OCI-LY3 (cell line): ENCODE results near the gene LRP2BP.

ENCODE experiments used
- H2AFZ ChIP-seq: fragments of 200-600, 300-600 bp; shearing (Covaris generic); 2 replicates; pipeline ENCODE4 v1.6.0; 2014; ENCODE audit warnings: antibody characterized with exemption, low read depth, low read length
- H3K27ac ChIP-seq: fragments of 200-600, 300-600 bp; sonication (generic); 2 replicates; pipeline ENCODE4 v1.5.1; 2014; ENCODE audit warnings: mild to moderate bottlenecking, low read length, moderate library complexity, mixed read lengths
- H3K27me3 ChIP-seq: fragments of 200-600, 300-600 bp; sonication (generic); 2 replicates; pipeline ENCODE4 v1.6.1; 2014; ENCODE audit warnings: low read depth, low read length, mixed read lengths
- H3K36me3 ChIP-seq: fragments of 200-600, 300-600 bp; sonication (generic); replicated peaks from 2 replicates; pipeline ENCODE3; 2014; ENCODE audit warnings: low read depth, low read length, mixed read lengths
- H3K4me1 ChIP-seq: fragments of 300-600, 200-600 bp; sonication (generic); 2 replicates; pipeline ENCODE4 v1.6.1; 2014; ENCODE audit warnings: low read length, mixed read lengths
- H3K4me2 ChIP-seq: fragments of 200-600, 300-600 bp; sonication (generic); 2 replicates; pipeline ENCODE4 v1.6.1; 2014; ENCODE audit warnings: low read length, mixed read lengths
- H3K4me3 ChIP-seq: fragments of 300-600, 200-600 bp; sonication (generic); 2 replicates; pipeline ENCODE4 v1.5.1; 2014; ENCODE audit warnings: antibody characterized with exemption, mild to moderate bottlenecking, low read length, moderate library complexity
- H3K79me2 ChIP-seq: fragments of 300-600, 200-600 bp; shearing (Covaris generic); 2 replicates; pipeline ENCODE4 v1.6.1; 2014; ENCODE audit warnings: mild to moderate bottlenecking, low read length, mixed read lengths
- H3K9ac ChIP-seq: fragments of 300-600, 200-600 bp; shearing (Covaris generic); 2 replicates; pipeline ENCODE4 v1.6.0; 2014; ENCODE audit warnings: mild to moderate bottlenecking, low read length, moderate library complexity
- H3K9me3 ChIP-seq: fragments of 200-600, 300-600 bp; shearing (Covaris generic); 2 replicates; pipeline ENCODE4 v1.6.1; 2014; ENCODE audit warnings: low read length, mixed read lengths; ENCODE audit not compliant: insufficient read depth
- H4K20me1 ChIP-seq: fragments of 200-600, 300-600 bp; sonication (generic); 2 replicates; pipeline ENCODE4 v1.6.1; 2016; ENCODE audit warnings: low read length, mixed read lengths; ENCODE audit not compliant: insufficient read depth
- EZH2phosphoT487 ChIP-seq: fragments of 200-600 bp; shearing (Covaris generic); IDR thresholded peaks from 2 replicates; pipeline ENCODE4 v1.6.1; 2018; ENCODE audit warnings: antibody characterized with exemption, mixed run types, low read depth
- TF ChIP-seq, protein P1 (sequence below): fragments of 200-600, 300-600 bp; sonication (generic); IDR thresholded peaks from 2 replicates; pipeline ENCODE4 v1.5.1; 2014; ENCODE audit warnings: antibody characterized with exemption, low read length, low read depth

LRP2BP gene

DNA sequence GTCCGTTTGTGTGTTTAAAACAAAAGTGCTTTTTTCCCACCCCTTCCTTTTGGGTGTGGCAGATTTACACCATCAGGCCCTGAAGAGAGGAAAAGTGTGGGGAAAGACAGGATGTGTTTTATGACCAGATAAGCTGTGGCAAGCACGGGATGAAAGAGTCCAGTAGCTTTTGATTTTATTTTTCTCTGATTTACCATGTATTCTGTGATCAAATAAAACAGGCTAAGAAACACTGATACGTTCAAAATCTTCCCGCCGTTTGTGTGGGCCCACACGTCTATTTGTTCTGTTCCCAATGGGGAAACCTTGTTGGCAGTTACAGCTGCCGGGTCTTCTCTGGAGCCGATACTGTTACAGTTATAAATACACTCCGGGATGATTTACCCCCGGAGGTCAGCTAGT is 10.8 kb downstream of the LRP2BP start:
- Histone ChIP-seq H3K9ac (no peak overlapping the region), H4K20me1 (no peaks in the 10 kb centered on the region), H3K79me2 (no peaks in the 10 kb centered on the region), H3K4me1 (no peaks in the 10 kb centered on the region), H2AFZ (no peak overlapping the region), H3K27ac (no peak overlapping the region), H3K4me2 (no peak overlapping the region), H3K9me3 (no peaks in the 10 kb centered on the region), H3K36me3 (no peaks in the 10 kb centered on the region), H3K27me3 (no peaks in the 10 kb centered on the region), H3K4me3 (no peak overlapping the region)
- no peak for TF ChIP-seq EZH2phosphoT487
- TF ChIP-seq, protein P1, sequence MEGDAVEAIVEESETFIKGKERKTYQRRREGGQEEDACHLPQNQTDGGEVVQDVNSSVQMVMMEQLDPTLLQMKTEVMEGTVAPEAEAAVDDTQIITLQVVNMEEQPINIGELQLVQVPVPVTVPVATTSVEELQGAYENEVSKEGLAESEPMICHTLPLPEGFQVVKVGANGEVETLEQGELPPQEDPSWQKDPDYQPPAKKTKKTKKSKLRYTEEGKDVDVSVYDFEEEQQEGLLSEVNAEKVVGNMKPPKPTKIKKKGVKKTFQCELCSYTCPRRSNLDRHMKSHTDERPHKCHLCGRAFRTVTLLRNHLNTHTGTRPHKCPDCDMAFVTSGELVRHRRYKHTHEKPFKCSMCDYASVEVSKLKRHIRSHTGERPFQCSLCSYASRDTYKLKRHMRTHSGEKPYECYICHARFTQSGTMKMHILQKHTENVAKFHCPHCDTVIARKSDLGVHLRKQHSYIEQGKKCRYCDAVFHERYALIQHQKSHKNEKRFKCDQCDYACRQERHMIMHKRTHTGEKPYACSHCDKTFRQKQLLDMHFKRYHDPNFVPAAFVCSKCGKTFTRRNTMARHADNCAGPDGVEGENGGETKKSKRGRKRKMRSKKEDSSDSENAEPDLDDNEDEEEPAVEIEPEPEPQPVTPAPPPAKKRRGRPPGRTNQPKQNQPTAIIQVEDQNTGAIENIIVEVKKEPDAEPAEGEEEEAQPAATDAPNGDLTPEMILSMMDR, result no peak

DNA sequence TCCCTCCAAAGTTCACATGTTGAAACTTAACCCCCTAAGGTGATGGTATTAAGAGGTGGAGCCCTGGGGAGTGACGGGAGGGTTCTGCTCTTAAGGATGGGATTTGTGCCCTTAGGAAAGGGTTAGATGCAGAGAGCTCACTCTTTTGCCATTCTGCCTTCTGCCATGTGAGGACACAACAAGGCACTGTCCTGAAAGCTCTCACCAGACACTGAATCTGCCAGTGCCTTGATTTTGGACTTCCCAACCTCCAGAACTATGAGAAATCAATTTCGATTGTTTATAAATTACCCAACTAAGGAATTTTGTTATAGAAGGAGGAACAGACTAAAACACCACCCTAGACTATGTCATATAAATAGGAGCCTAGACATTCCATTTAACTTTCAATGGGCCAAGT is 11.7 kb downstream of the LRP2BP start:
- H3K4me2 ChIP-seq, result no peak overlapping the region
- H3K4me3 ChIP-seq, result no peak overlapping the region
- no peaks in the 10 kb centered on the region for H3K9me3 ChIP-seq
- H3K4me1 ChIP-seq, result no peaks in the 10 kb centered on the region
- no peak overlapping the region for H3K27ac ChIP-seq
- no peak overlapping the region for H3K9ac ChIP-seq
- TF ChIP-seq EZH2phosphoT487, result no peak
- TF ChIP-seq, protein P1, result no peak
- H3K36me3 ChIP-seq, result no peaks in the 10 kb centered on the region
- no peaks in the 10 kb centered on the region for H3K79me2 ChIP-seq
- H3K27me3 ChIP-seq, result no peaks in the 10 kb centered on the region
- H4K20me1 ChIP-seq, result no peaks in the 10 kb centered on the region
- H2AFZ ChIP-seq, result no peak overlapping the region

DNA sequence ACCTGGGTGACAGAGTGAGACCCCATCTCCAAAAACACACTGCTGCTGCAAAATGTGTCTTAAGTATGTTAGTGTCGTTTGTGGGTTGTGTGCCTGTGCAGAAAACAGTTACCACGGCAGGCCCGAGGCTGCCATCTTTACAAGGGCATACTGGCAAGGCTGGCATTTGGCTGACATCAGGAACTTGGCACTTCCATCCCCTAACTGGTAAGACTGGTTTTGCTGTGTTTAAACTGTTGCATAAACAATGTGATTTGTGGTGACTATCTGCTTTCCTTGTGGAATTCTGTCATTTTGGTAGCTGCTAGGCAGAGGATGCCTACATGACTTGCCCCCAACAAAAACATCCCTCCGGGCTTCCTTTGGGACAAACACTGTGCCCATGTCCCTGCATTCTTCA is 12.3 kb downstream of the LRP2BP start:
- no peaks in the 10 kb centered on the region for H3K9me3 ChIP-seq
- H3K4me3 ChIP-seq, result no peak overlapping the region
- no peak for TF ChIP-seq EZH2phosphoT487
- TF ChIP-seq, protein P1, result no peak
- H4K20me1 ChIP-seq, result no peaks in the 10 kb centered on the region
- no peaks in the 10 kb centered on the region for H3K27me3 ChIP-seq
- no peaks in the 10 kb centered on the region for H3K4me1 ChIP-seq
- peaks cover 3% of the 10 kb centered on the region for H3K36me3 ChIP-seq
- H2AFZ ChIP-seq, result no peak overlapping the region
- H3K79me2 ChIP-seq, result no peaks in the 10 kb centered on the region
- H3K9ac ChIP-seq, result no peak overlapping the region
- no peak overlapping the region for H3K4me2 ChIP-seq
- H3K27ac ChIP-seq, result no peak overlapping the region

- Histone ChIP-seq H4K20me1 (no peaks in the 10 kb centered on the region), H3K27me3 (no peaks in the 10 kb centered on the region), H3K9ac (no peak overlapping the region), H3K4me3 (no peak overlapping the region), H3K79me2 (no peaks in the 10 kb centered on the region), H3K9me3 (no peaks in the 10 kb centered on the region), H3K36me3 (peaks cover 3% of the 10 kb centered on the region), H3K4me2 (no peak overlapping the region), H3K4me1 (no peaks in the 10 kb centered on the region), H3K27ac (no peak overlapping the region), H2AFZ (no peak overlapping the region)
- TF ChIP-seq EZH2phosphoT487, result no peak
- TF ChIP-seq, protein P1, result no peak
These were observed 13.0 kb downstream of the LRP2BP start for GRCh38 chr4:185382754-185383153.
